Chondrocyte (in vitro differentiated cells): ENCODE measurements around the gene MMP21. TPM values are rescaled to one million over a fixed set of nuclear protein-coding genes. Genes with fewer than 3 reads are reported as not detected.

Experiments used
- DNase-seq: peaks from one replicate; pipeline ENCODE4 v3.0.0; 2021; ENCODE audit warnings: mixed read lengths, low spot score
- H3K27ac Mint-ChIP-seq: one replicate; pipeline ENCODE4 v1.8.0; 2021; ENCODE audit warnings: mild to moderate bottlenecking, moderate library complexity, mixed read lengths; ENCODE audit not compliant: unreplicated experiment
- H3K27me3 Mint-ChIP-seq: 2 replicates; pipeline ENCODE4 v1.8.0; 2021; ENCODE audit warnings: low read depth, mixed read lengths
- H3K36me3 Mint-ChIP-seq: 2 replicates; pipeline ENCODE4 v1.8.0; 2021; ENCODE audit warnings: low read depth, mixed read lengths
- H3K4me1 Mint-ChIP-seq: 2 replicates; pipeline ENCODE4 v1.8.0; 2021; ENCODE audit warnings: low read depth, mild to moderate bottlenecking, mixed read lengths
- H3K4me3 Mint-ChIP-seq: one replicate; pipeline ENCODE4 v1.8.0; 2021; ENCODE audit warnings: mild to moderate bottlenecking, moderate library complexity, mixed read lengths; ENCODE audit not compliant: unreplicated experiment
- H3K9me3 Mint-ChIP-seq: 2 replicates; pipeline ENCODE4 v1.8.0; 2021; ENCODE audit warnings: low read depth, mixed read lengths
- total RNA-seq: library from RNA; stranded (reverse); gene quantifications from 3 replicates; pipeline ENCODE4 v1.2.1, GENCODE V29; 2021
- TF ChIP-seq, protein P1 (sequence below): fragments of 200-600 bp; sonication (generic); IDR thresholded peaks from 2 replicates; pipeline ENCODE4 v1.5.0; 2021; ENCODE audit warnings: antibody characterized with exemption, mild to moderate bottlenecking, moderate library complexity

MMP21 gene
- total RNA-seq, 1 donor from 2014 or later: not detected

DNA sequence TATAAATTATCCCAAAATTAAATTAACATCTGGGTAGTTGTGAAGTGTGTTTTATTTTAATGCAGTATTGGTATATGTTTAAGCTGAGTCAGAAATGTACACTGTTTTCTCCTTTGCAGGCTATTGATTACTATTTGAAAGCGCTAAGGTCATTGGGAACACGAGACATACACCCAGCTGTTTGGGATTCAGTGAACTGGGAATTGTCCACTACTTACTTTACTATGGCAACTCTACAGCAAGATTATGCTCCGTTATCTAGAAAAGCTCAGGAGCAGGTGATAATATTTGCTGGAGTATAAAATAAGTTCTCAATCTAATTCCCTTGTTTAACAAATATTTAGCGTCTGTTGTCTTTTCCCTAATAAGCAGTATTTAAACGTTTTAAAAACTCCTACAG is 28.2 kb downstream of the MMP21 start:
- Mint-ChIP-seq H3K27ac (no peak overlapping the region), H3K36me3 (peaks cover 47% of the 10 kb centered on the region), H3K9me3 (no peaks in the 10 kb centered on the region), H3K4me3 (no peak overlapping the region), H3K4me1 (no peaks in the 10 kb centered on the region), H3K27me3 (no peaks in the 10 kb centered on the region)
- TF ChIP-seq, protein P1, sequence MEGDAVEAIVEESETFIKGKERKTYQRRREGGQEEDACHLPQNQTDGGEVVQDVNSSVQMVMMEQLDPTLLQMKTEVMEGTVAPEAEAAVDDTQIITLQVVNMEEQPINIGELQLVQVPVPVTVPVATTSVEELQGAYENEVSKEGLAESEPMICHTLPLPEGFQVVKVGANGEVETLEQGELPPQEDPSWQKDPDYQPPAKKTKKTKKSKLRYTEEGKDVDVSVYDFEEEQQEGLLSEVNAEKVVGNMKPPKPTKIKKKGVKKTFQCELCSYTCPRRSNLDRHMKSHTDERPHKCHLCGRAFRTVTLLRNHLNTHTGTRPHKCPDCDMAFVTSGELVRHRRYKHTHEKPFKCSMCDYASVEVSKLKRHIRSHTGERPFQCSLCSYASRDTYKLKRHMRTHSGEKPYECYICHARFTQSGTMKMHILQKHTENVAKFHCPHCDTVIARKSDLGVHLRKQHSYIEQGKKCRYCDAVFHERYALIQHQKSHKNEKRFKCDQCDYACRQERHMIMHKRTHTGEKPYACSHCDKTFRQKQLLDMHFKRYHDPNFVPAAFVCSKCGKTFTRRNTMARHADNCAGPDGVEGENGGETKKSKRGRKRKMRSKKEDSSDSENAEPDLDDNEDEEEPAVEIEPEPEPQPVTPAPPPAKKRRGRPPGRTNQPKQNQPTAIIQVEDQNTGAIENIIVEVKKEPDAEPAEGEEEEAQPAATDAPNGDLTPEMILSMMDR: no peak
- DNase-seq: no peak

DNA sequence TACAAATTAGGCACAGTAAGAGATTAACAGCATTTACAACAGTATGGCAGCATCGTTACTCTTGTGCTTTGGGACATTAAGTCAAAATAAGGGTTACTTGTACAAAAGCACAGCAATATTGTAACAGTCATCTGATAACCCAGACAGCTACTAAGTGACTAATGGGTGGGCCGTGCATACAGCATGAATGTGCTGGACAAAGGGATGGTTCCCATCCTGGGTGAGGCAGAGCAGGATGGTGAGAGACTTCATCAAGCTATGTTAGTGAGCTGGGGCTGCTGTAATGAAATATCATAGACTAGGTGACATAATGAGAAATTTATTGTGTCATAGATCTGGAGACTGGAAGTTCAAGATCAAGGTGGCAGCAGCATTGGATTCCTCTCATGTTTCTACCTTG is 30.7 kb downstream of the MMP21 start:
- no peaks in the 10 kb centered on the region for H3K27me3 Mint-ChIP-seq
- H3K36me3 Mint-ChIP-seq: peaks cover 45% of the 10 kb centered on the region
- H3K4me1 Mint-ChIP-seq: no peaks in the 10 kb centered on the region

DNA sequence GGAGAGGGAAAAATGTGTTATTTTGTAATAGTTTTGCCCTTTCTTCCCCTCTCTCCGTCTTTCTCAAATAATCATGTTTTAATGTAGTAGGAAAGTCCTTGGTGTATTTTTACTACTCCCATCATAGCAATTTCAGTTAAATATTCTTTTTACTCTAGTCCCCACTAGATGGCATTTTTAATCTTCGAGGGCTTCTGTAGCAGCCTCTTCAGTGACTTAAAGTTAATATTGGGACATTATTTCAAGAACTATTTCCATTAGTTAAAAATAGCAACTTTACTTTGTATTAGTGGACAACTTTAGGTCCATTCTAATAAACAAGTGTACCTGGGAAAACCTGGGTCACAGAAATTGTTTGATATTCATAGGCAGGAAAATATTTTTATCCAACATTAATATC is 33.2 kb downstream of the MMP21 start:
- H3K36me3 Mint-ChIP-seq: peaks cover 38% of the 10 kb centered on the region
- TF ChIP-seq, protein P1: peak; percentile 70
- no peak for DNase-seq
- no peaks in the 10 kb centered on the region for H3K4me1 Mint-ChIP-seq
- H3K4me3 Mint-ChIP-seq: no peak overlapping the region
- H3K27ac Mint-ChIP-seq: no peak overlapping the region
- H3K9me3 Mint-ChIP-seq: no peaks in the 10 kb centered on the region
- H3K27me3 Mint-ChIP-seq: no peaks in the 10 kb centered on the region

More for the DNA sequence above, 30.7 kb downstream of the MMP21 start:
- Mint-ChIP-seq H3K9me3 (no peaks in the 10 kb centered on the region), H3K27ac (no peak overlapping the region), H3K4me3 (no peak overlapping the region)
- TF ChIP-seq, protein P1: no peak
- no peak for DNase-seq

GRCh38 chr10:125739994-125740679 is 35.5 kb downstream of the MMP21 start:
- H3K9me3 Mint-ChIP-seq: no peaks in the 10 kb centered on the region

DNA sequence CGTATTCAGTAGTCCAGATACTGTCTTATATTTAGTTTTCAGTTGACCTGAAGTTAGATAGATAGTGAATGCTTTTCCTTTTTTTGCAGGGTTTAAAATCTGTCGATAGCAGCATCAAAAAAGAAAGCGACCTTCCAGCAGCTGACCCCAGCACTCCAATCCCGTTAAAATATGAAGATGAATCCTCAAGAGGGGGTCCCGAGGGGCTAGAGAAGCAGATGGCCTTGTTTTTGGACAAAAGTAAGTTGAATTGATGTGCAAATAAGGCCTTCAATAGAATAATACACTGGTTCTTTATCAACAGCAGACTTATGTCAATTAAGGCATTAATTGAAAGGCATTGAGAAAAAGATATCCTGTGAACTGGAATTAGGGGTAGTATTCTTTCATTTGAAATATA is 37.4 kb downstream of the MMP21 start:
- TF ChIP-seq, protein P1: no peak
- H3K9me3 Mint-ChIP-seq: no peaks in the 10 kb centered on the region
- no peaks in the 10 kb centered on the region for H3K4me1 Mint-ChIP-seq
- H3K4me3 Mint-ChIP-seq: no peak overlapping the region
- peaks cover 37% of the 10 kb centered on the region for H3K36me3 Mint-ChIP-seq
- no peak overlapping the region for H3K27ac Mint-ChIP-seq
- DNase-seq: no peak
- no peaks in the 10 kb centered on the region for H3K27me3 Mint-ChIP-seq

More at GRCh38 chr10:125739994-125740679, 35.5 kb downstream of the MMP21 start:
- no peak for DNase-seq
- H3K4me3 Mint-ChIP-seq: no peak overlapping the region
- H3K36me3 Mint-ChIP-seq: peaks cover 43% of the 10 kb centered on the region
- no peaks in the 10 kb centered on the region for H3K27me3 Mint-ChIP-seq
- no peaks in the 10 kb centered on the region for H3K4me1 Mint-ChIP-seq
- H3K27ac Mint-ChIP-seq: no peak overlapping the region
- TF ChIP-seq, protein P1: no peak
